Right renal pelvis (tissue), 4 donors: ENCODE results near the gene HDGF. TPM values are rescaled to one million over a fixed set of nuclear protein-coding genes. Genes with fewer than 3 reads are reported as not detected.

ENCODE experiments used
- DNase-seq, 4 donors: peaks; one replicate each; pipeline ENCODE4 v3.0.0-alpha.2; 2013; ENCODE audit warnings: low read depth in 4 of 4, low spot score in 3 of 4, missing footprints in 1 of 4
- polyA plus RNA-seq, 4 donors: library from polyadenylated mRNA; unstranded; fragments of 120-200 nt; gene quantifications; one replicate each; pipeline ENCODE4 v1.2.1, GENCODE V29; 2013; ENCODE audit not compliant: insufficient read length in 4 of 4

HDGF gene
- polyA plus RNA-seq, 4 donors: 261 to 286 (median 283) TPM

GRCh38 chr1:156727492-156727891 lies 24.0 kb downstream of the HDGF start:
- no peak for DNase-seq

GRCh38 chr1:156726549-156727226 lies 24.8 kb downstream of the HDGF start:
- no peak for DNase-seq

- peak; percentile 76 to 88 (median 83) for DNase-seq
Measured at GRCh38 chr1:156725683-156726280, 25.7 kb downstream of the HDGF start.

GRCh38 chr1:156721535-156721934 lies 29.9 kb downstream of the HDGF start:
- DNase-seq: no peak

DNA sequence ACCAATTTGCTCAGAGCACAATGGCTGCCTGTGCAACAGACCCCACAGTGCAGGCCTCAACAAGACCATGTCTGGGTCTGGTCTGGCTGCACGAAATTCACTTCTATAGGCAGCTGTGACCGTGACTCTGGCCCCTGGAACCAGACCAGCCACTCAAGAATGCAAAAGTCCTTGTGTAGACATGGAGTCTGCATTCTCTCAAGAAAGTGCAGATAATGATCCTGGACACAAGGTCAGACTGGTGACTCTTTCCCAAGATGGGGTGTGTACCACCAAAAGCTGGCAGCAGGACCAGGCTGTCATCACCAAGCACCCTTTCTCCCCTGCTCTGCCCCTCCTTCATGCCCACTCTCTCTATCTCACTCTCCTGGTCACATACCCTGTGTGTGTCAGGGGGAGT lies 30.3 kb downstream of the HDGF start:
- no peak for DNase-seq

DNA sequence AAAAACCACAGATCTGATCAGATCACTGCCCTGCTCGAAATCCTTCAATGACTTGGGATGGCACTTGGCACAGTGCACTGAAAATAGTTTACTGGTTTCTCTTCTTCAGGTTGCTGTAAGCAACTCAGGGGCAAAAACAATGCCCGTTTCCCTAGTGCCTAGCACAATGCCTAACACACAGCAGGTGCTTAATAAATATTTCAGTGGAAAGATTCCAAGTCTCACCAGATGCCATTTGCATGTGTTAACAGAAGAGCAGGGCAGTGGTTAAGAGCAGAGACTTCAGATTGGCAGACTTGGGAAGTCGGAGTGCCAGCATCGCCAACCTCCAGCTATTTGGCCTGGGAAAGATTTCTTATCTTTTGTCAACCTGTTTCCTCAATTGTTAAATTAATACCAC lies 34.1 kb downstream of the HDGF start:
- no peak for DNase-seq

DNA sequence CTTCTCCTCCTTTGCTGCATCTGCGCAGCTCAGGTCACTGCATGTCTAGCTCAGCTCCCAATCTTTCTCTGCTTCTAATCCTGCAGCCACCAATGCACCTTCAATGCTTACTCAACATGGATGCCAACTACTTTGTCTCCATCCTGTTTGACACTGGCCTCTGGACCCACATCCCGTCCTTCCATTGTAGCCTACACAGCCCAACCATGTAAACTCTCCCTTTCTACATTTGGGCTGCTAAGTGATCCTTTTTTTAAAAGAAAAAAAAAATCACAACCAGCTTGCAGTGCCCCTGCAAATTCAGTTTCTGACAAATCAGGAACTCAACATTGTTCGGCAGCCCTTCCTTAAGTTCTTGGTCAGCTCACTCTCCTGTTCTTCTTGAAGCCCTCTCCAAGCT lies 36.6 kb downstream of the HDGF start:
- no peak for DNase-seq

- DNase-seq: no peak
Measured at GRCh38 chr1:156712626-156713025, 38.8 kb downstream of the HDGF start.

DNA sequence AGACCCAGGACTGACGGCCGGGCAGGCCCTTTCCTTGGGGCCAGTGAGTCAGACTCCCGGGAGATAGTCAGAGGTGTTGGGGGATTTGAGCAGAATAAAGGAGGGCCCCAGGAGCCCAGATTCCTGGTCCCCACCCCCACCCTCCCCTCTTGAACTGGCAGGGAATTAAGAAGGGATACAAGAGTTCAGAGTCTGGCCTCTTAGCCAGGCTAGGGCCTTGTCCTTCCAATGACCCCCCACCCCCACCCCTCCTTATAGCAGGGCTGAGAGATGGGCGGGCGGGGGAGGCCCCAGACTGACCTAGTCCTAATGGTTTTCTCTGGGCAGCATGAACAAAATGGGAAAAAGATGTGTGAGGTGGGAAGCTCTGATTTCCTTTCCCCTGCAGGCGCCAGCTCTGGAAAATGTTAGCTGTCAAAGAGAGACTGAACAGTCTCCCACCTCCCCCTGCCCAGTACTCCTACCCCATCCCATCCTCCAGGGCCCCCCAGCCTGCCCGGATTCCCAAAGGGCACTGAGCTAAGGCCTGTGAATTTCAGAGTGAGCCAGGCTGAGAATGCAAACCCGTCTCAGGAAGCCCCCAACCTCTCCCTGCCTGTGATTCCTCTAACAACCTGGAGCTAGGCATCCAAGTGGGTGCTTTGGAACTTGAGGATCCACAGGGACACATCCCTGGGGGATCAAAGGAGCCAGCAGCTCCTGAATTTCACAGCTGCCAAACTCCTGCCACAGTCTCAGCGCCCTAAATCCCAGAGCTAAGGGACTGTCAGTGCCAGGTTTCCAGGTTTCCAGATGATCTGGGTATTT lies 40.3 kb downstream of the HDGF start:
- no peak for DNase-seq

- no peak for DNase-seq
Measured at GRCh38 chr1:156709757-156710489, 41.6 kb downstream of the HDGF start.

- DNase-seq: no peak
Measured at GRCh38 chr1:156709031-156709430, 42.4 kb downstream of the HDGF start.

DNA sequence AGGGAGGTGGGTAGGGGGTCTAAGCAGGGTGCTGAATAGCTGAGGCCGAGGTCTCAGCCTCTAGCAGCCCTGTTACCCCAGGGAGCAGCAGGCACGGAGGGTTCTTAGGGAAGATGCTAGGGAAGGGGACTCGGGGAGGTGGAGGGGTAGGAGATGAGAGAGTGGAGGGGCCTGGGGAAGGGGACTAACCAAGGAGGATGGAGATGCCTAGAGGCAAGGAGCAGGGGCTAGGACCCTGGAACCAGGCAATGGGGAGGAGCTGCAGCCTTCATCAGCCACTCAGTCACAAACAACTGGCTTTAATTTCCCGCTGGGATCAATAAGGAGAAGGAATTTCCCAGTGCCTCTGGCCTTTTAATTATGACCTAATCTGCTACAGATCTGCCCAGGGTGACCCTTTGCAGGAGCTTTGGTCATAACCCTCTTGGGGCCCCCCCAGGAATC lies 43.2 kb downstream of the HDGF start:
- no peak for DNase-seq

GRCh38 chr1:156707417-156708217 lies 43.9 kb downstream of the HDGF start:
- no peak for DNase-seq

DNA sequence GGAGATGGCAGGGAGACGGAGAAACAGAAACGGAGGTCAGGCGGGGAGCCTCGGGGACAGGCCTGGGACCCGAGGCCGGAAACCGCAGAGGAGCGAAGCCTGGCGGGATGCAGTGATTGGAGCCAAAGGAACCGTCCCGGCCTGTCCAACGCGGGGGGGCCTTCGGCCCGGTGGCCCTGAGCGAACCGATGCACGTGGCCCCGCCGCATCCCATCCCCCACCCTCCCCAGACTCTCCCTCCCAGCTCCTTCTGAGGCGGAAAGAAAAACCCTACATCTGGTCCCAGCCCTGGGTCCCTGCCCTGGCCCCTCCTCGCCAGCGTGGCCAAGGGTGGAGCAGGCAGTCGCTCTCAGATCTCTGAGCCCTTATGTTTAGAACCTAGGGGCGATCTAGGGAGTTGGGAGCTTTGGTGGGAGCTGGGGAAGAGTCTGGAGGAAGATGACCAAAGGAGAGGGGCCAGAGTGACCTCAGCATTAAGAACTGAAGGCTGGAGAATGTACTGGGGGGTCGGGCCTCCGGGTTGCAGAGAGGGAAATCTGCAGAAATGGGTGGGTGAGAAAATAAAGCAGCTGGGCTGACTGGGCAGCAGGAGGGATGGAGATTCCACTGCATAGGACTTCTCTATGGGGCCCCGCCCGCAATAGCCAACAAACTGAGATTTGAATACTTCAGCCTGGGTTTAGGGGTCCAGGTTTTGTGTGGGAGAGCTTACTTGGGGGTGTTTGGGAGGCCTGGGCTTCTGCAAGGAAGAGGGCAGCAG lies 44.6 kb downstream of the HDGF start:
- no peak for DNase-seq

DNA sequence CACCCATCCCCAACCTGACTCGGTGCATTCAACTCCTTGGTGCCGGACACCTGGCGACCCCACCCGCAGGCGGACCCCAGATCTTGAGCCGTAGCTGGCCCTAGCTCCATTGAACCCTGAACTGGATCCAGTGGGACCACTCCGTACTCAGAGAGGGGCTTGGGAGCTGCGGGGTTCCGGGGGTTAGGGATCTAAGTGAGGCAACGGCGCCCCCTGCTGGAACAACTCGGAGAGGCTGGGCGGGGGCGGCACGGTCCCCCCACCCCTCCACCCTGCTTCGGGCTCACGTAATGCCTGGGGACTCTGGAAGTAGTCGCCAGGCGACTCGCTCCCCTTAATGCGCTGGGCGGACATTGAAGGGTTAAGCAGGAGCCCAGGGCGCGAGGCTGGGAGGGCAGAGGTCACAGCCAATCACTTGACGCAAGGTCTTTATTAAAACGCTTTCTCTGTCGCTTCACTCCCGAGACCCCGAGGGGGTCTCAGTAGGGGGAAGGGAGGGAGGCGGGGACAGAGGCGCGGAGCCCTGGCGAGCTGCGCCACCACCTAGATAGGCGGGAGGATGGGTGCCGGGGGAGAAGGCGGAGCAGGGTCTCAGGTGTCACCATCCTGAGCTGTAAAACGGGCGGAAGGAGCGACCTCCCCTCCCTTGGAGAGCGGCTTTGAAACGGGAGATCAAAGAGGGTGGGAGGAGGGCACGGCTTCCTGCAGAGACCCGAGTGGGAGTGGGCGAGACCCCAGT lies 45.4 kb downstream of the HDGF start:
- DNase-seq: peak in 1 of 4 donors; percentile 73

DNA sequence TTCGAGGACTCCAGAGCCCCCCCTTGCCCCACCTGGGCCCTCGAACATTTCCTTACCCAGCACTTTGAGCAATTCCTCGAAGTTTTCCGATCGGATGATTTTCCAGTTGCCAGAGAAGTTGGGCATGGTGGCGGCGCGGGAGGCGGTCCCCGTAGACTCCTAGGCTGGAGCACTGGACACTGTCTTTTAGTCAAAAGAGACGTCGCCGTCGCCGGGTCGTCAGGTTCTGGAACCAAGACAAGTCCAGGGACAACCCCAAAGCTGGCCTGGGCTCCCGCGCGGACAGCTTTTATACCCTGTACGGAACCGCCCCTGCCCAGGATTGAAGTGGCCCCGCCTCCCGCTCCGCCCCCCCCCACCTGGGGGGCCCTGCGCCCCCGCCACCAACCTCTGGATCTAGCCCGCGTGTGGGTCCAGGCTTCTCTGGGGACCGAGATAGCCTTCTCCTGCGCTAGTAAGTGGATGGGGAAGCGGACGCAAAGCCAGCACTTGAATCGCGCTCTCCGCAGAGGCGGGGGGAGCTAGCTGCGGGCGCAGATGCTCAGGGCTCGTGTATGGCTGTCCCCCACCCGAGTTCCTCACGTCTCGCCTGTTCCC lies 46.1 kb downstream of the HDGF start, which contains the start of gene CRABP2:
CRABP2 (minus strand) TSS at position 263 of the 597 bp plus-strand sequence; CDS start at position 126, 137 bp downstream.
- DNase-seq: no peak

DNA sequence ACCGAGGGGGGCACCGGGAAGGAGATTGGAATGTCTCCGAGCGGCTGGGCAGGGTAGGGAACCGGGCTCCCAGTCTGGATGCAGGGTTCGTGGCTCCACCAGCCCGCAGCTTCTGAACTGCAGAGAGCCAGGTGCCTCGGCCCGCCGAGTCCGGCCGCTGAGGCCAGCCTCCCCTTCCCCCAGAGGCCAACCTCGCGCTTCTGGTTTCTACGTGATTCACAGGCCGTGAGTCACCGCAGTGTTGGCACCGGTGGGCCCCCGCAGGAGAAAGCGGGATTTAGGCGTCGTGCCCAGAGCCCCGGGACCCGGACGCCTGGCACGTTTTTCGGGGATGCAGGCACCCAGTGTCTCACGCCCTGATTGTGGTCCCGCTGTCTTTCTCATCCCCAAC lies 46.5 kb downstream of the HDGF start:
- DNase-seq: no peak

DNA sequence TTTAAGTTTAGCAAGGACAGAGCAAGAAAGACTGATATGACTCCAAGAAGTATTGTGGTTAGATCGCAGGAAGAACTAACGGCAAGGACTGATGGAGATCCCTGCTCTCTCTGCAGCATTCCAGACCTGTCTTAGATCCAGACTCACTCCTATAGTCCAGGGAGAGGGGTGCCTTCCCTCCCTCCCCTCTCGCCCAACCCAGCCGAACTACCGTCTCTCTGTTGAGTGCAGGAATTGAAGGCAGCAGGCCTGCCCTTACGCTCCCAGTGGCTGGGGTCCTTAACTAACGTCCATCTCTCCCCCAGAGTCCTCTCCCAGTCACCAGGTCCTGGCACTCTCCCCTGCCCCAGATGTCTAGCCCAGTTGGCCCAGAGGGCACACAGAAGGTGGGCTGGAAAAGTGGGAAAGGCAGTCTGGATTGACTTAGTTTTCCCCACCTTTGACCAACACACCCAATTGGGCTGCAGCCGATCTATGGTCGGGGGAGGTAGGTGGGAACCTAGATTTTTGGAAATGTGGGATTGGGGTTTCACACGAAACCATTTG lies 47.2 kb downstream of the HDGF start:
- DNase-seq: no peak
